DMS 273 treated with DMSO at 0.1 percent for 48 hours (cell line): Measurements from ENCODE around the gene KLHL36.
A peak's percentile ranks its signal among the peaks of the same experiment; 100 is the strongest.

Experiments used
- DNase-seq: peaks from one replicate; lab custom pipeline; 2025; lab: John Stamatoyannopoulos, UW

Gene KLHL36

GRCh38 chr16:84647828-84648594, at the start of gene KLHL36:
Gene KLHL36 (plus strand): TSS chr16:84648511. CDS start chr16:84650868, 2,357 bp downstream.
- DNase-seq: no peak

GRCh38 chr16:84599521-84600202, 48.6 kb upstream of the KLHL36 start:
- peak; percentile 55 for DNase-seq

DNA sequence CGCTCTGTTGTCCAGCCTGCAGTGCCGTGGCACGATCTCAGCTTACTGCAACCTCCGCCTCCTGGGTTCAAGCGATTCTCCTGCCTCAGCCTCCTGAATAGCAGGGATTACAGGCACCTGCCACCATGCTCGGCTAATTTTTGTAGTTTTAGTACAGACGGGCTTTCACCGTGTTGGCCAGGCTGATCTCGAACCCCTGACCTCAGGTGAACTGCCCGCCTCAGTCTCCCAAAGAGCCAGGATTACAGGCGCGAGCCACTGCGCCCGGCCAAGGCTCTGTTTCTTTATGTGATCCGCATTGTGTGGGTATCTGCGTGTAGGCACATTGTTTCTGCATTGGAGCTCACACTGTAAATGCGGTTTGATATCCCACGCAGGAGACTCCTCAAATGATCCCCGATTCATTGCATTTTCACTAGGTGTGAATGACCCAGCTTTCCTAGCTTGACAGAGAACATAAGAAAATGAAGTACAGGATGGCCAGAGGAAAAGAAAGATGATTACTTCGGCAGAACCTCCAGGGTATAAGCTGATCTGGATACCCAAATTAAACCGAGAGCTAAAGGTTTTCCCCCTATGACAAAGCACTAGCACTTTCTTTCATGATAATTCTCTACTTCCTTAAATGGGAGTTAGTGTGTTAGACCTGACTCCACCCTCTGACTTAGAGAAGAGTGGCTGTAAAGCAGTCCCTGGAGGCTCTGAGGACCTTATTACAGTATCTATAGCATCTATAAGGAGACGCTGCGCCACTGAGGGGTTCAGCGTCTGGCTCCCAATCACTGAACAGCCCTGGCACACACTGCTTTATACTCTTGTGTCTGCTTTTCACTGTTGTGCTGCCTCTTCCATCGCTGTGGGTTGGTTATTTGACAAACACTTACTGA, 47.7 kb upstream of the KLHL36 start:
- no peak for DNase-seq

DNA sequence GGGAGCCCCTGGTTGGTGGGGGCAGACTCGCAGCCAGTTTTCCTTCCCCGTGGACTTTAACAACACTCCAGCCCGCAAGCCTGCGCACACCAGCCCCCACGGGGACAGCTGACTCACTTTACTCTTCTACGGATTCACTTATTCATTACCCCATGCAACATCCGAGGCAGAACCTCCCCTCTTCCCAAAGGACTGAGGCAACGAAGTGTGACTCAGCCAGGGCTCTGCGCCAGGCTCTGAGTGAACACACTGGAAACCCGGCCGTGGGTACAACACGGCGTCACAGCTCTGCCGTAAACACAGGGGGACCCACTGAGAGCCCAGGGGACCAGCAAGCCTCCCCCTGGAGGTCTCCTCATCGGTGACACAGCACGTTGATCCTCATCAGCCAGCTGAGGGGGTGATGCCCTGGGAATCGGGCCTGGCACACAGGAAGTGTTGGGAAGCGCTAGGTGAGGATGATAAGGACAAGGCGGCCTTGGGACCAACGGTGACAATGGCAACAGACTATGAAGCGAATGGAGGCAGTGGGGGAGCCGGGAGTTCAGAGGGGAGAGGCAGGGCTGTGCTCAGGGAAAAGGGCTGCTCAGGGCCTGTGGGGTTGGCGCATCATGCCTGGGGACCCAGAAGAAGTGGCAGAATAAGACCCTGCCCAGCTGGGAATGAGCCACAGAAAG, 45.0 kb upstream of the KLHL36 start:
- no peak for DNase-seq

- DNase-seq: no peak
Observed at GRCh38 chr16:84603940-84604339, 44.4 kb upstream of the KLHL36 start.

DNA sequence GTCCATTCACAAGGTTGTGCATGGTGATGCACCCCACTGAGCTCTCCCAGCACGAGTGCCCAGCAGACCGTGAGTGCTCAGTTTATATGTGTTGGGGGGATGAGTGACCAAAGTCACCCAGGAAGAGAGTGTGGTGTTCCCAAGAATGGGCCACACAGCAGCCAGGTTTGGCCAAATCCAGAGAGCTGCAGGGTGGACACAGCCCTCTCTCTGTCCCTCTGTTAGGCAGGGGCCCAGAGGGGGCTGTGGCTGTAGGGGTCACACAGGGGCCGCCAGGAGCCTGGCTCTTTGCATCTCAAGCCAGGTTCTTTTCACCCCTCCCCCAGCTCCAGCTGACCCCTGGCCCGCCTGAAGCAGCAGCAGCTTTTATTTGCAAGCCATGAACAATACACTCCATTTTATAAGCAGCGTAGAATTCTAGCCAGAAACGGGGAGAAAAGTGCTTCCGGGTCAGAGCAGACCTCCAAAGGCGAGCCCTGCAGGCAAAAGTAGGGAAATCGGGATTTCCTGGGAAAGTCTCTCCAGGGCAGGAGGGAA, 43.8 kb upstream of the KLHL36 start:
- DNase-seq: no peak

GRCh38 chr16:84605339-84605848, 42.9 kb upstream of the KLHL36 start:
- no peak for DNase-seq

GRCh38 chr16:84606081-84606875, 42.0 kb upstream of the KLHL36 start:
- DNase-seq: no peak

GRCh38 chr16:84607061-84607460, 41.2 kb upstream of the KLHL36 start:
- DNase-seq: no peak

DNA sequence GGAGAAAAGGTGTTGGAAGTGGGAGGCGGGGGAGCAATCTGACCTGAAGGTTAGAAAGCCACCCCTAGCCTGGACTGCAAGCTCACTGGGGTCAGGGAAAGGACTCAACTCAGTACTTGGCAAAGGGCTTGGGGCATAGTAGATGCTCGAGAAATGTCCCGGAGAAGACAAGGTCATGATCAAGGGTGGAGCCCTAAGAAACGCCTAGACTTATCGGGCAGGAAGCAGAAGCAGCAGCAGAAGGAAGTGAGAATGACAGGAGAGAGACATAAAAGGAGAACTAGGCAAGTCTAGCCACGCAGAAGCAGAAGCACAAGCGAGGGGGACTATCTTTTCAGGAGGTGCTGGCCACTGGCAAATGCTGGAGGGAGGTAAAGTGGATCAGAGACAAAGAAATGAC, 40.6 kb upstream of the KLHL36 start:
- no peak for DNase-seq

GRCh38 chr16:84608282-84608681, 40.0 kb upstream of the KLHL36 start:
- no peak for DNase-seq

DNA sequence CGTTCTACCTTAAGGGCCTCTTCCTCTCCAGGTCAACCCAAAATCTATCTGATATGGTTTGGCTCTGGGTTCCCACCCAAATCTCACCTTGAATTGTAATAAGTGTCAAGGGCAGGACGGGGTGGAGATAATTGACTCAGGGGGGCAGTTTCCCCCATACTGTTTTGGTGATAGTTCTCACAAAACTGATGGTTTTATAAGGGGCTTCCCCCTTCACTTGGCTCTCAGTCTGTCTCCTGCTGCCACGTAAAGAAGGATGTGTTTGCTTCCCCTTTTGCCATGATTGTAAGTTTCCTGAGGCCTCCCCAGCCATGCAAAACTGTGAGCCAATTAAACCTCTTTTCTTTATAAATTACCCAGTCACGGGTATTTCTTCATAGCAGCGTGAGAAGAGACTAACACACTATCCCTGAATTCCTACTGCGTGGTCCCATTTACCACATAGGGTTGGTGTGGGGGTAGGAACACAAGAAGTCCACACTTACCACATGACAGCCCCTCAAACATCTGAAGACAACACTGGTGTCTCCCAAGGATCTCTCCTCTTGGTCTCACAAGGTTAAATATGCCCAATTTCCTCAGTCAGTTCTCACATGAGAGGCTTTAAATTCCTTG, 38.6 kb upstream of the KLHL36 start:
- DNase-seq: no peak

DNA sequence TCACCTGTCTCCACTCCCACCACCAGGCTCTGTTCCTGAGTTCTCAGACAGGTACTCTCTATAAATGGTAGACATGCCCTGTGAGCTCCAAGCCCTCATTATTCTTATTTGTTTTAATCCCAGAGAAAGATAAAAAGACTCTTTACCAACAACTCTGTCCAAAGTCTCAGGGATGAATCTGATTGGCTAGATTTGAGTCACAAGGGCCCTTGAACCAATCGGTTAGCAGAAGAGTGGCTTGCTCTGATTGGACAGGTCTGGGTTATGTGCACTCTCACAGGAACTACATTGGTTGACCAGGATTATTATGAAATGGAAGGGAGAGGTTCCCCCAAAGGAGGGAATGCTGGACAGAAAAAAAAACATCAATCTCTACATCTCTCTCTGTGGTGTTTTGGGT, 37.9 kb upstream of the KLHL36 start:
- no peak for DNase-seq

GRCh38 chr16:84611041-84611440, 37.3 kb upstream of the KLHL36 start:
- DNase-seq: no peak

DNA sequence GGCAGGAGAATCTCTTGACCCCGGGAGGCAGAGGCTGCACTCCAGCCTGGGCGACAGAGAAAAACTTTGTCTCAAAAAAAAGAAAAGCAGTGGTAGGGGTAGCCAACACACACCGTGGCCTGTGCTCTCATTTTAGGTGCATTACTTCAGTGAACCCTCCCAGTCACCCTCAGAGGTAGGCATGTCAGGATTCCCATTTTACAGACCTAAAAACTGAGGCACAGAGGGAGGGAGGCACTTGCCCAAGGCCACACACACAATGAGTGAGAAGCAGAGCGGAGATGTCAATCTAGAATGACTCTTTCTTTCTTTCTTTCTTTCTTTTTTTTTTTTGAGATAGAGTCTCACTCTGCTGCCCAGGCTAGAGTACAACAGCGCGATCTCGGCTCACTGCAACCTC, 35.6 kb upstream of the KLHL36 start:
- no peak for DNase-seq

DNA sequence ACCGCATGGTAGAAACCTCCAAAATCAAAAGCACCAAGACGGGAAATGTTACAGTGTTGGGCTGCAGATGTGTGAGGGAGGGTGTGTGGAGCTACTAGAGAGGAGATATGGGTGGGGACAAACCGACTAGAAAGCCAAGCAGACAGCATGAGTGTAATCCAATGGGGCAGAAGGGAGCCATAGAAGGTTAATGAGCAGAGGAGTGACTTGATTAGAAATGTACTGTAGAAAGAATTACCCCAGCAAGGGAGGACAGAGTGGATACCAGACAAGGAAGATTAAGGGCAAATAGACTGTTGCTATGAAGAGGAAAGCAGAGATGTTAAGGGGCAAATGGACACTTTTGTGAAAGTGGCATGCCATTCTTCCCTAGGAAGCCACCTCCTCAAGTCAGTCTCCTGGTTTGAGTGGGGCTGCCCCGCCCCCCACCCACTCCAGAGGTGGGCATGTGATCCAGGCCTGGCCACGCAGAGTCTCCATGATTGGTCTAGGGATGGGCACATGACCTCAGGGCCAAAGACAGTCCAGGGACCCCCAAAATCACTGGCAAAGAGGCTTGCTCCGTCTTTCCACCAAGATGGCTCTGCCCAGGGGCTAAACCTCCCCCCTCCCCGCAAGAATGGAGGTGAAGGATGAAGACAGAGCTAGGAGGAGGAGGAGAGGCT, 34.8 kb upstream of the KLHL36 start:
- no peak for DNase-seq

DNA sequence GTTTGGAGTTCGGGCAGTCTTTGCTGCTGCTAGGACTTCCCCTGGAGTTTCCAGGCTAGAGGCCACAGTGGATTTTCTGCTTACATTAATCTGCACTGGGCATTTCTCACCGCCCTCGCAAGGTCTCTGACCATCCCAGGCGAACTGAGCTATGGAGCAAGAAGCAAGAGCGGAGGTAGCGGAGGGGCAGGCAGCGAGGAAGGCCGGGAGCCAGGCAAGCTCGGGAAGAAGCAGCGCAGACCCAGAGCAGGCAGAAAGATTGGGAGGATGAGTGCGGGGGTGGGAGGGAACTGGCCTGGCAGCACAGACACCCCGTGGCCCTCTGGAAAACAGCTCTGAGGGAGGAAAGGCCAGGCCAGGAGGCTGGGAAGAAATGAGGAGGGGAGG, 34.2 kb upstream of the KLHL36 start:
- no peak for DNase-seq

DNA sequence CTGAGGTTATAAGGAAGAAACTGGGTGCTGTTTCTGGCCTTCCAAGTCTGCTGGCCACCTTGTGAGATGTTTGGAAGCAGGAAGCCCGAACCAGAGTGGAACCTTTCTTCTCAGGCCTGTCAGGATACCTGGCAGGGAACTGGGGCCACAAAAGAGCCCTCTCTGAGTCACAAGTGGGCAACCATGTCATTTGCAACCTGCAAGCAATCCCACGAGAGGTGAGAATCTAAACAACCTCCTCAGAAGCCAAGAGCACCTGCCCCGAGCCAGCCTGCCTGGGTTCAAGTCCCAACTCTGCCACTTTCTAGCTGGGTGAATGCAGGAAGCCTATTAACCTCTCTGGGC, 33.7 kb upstream of the KLHL36 start:
- DNase-seq: no peak

DNA sequence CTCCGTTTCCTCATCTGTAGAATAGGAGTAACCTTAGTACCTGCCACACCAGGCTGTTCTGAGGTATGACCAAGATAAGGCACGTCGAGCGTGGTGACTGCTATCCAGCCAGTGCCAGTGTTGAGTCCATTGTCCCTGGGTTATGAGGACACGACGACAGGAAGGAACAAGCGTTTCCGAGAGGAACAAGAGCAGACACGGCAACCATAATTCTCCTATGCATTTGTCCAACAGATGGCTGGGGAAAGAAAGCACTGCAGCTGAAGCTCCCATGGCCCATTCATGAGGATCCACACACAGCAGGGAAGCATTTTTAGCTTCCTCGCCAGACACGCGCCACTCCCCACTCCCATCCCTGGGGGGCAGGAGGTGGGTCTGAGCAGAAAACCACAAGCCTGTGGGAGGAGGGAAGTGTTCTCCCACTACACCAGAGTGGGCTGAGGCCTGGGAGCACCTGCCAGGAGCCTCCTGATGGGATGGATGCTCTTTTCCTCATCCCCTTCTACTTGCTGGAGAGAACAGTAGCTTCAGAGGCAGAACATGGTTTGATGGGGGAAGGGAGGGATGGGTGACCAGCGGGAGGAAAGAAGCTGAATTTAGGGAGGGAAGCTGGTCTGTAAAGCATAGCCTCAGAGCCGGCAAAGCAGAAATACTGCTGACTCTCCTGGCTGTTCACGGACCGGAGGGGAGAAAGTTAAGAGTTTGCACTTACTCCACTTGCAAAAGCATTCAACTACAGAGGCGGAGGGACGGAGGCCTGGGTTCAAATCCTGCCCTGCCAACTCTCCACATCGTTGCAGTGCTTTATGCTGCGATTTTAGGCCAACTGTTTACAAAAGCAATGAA, 33.1 kb upstream of the KLHL36 start:
- DNase-seq: no peak
